ENCODE results near the gene IRF7.

The IRF7 gene

GRCh38 chr11:565921-566509, 49.7 kb downstream of the IRF7 start:
- no peak overlapping the region for H3K4me3 ChIP-seq (ENCODE audit: low read depth, low read length)
- no peak for TF ChIP-seq CTCF (conservative IDR thresholded peaks at IDR 0.05; ENCODE audit: low read depth, low read length)
- DNase-seq (ENCODE audit: low read depth): no peak

GRCh38 chr11:563812-564578, 51.8 kb downstream of the IRF7 start:
- TF ChIP-seq CTCF (conservative IDR thresholded peaks at IDR 0.05; ENCODE audit: low read depth, low read length): no peak
- no peak overlapping the region for H3K4me3 ChIP-seq (ENCODE audit: low read depth, low read length)
- DNase-seq (ENCODE audit: low read depth): no peak

GRCh38 chr11:563066-563811, 52.5 kb downstream of the IRF7 start:
- TF ChIP-seq CTCF (conservative IDR thresholded peaks at IDR 0.05; ENCODE audit: low read depth, low read length): no peak
- no peak overlapping the region for H3K4me3 ChIP-seq (ENCODE audit: low read depth, low read length)
- no peak for DNase-seq (ENCODE audit: low read depth)

Measured in choroid plexus epithelial cell (primary cell).